SHP77 (cell line): ENCODE results near the gene DDX39A.
A peak's percentile ranks its signal among the peaks of the same experiment; 100 is the strongest.

Experiments
- DNase-seq, 2 experiments: peaks; one replicate each; lab custom pipeline; 2025; lab: John Stamatoyannopoulos, UW

DDX39A gene

GRCh38 chr19:14434543-14435319 is 15.6 kb upstream of the DDX39A start:
- no peak for DNase-seq

- peak in 1 of 2 experiments; percentile 12 for DNase-seq
Measured at GRCh38 chr19:14433554-14434501, 14.7 kb upstream of the DDX39A start.

- DNase-seq, result peak in 1 of 2 experiments; percentile 63
Measured at GRCh38 chr19:14432791-14433553, 13.8 kb upstream of the DDX39A start, which contains the start of gene PKN1. PKN1 (plus strand) TSS chr19:14433306; CDS start chr19:14433522, 216 bp downstream.

- no peak for DNase-seq
Measured at GRCh38 chr19:14430712-14431111, 11.6 kb upstream of the DDX39A start.

- DNase-seq, result no peak
Measured at GRCh38 chr19:14428882-14429416, 9.8 kb upstream of the DDX39A start.

GRCh38 chr19:14427461-14427860 is 8.3 kb upstream of the DDX39A start:
- no peak for DNase-seq

- DNase-seq, result no peak
Measured at GRCh38 chr19:14425696-14426138, 6.6 kb upstream of the DDX39A start.

GRCh38 chr19:14418856-14419105 is 360 bp downstream of the DDX39A start:
- no peak for DNase-seq

- no peak for DNase-seq
Measured at GRCh38 chr19:14416817-14417231, 2.3 kb downstream of the DDX39A start.

GRCh38 chr19:14414926-14415690 is 4.0 kb downstream of the DDX39A start:
- DNase-seq, result no peak

- DNase-seq, result no peak
Measured at GRCh38 chr19:14413693-14414181, 5.4 kb downstream of the DDX39A start.

- no peak for DNase-seq
Measured at GRCh38 chr19:14412996-14413692, 6.0 kb downstream of the DDX39A start.

- no peak for DNase-seq
Measured at GRCh38 chr19:14412324-14412995, 6.7 kb downstream of the DDX39A start.

- no peak for DNase-seq
Measured at GRCh38 chr19:14411938-14412245, 7.2 kb downstream of the DDX39A start.

- no peak for DNase-seq
Measured at GRCh38 chr19:14411161-14411937, 7.8 kb downstream of the DDX39A start.

- DNase-seq, result no peak
Measured at GRCh38 chr19:14410091-14411051, 8.8 kb downstream of the DDX39A start.

GRCh38 chr19:14409146-14410023 is 9.8 kb downstream of the DDX39A start:
- DNase-seq, result no peak
